NCI-H1092 treated with DMSO at 0.1 percent for 48 hours (cell line): ENCODE measurements around the gene RIN3.

ENCODE experiments used
- DNase-seq: peaks from one replicate; lab custom pipeline; 2025; lab: John Stamatoyannopoulos, UW

The RIN3 gene

DNA sequence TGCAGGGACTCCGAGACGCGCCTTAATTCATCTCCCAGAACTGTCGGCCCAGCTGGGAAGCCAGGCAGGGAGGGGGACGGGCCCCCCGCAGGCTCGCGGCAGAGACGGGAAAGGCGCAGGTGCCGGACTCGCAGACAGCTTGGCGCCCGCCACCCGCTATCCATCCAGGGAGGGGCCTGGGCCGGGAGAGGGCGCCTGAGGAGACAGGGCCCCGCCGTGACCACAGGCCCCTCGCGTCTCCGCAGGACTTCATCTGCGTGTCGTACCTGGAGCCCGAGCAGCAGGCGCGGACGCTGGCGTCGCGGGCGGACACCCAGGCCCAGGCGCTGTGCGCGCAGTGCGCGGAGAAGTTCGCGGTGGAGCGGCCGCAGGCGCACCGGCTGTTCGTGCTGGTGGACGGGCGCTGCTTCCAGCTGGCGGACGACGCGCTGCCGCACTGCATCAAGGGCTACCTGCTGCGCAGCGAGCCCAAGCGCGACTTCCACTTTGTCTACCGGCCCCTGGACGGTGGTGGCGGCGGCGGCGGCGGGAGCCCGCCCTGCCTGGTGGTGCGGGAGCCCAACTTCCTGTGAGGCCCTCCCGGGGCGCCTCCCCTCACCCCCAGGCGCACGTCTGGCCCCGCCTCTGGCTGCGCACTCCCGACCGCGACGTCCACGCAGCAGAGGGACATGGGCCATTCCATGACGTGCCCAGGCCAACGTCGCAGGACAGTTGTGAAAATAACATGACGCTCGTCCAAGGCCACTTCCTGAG lies 174.3 kb downstream of the RIN3 start:
- peak; percentile 65 for DNase-seq

DNA sequence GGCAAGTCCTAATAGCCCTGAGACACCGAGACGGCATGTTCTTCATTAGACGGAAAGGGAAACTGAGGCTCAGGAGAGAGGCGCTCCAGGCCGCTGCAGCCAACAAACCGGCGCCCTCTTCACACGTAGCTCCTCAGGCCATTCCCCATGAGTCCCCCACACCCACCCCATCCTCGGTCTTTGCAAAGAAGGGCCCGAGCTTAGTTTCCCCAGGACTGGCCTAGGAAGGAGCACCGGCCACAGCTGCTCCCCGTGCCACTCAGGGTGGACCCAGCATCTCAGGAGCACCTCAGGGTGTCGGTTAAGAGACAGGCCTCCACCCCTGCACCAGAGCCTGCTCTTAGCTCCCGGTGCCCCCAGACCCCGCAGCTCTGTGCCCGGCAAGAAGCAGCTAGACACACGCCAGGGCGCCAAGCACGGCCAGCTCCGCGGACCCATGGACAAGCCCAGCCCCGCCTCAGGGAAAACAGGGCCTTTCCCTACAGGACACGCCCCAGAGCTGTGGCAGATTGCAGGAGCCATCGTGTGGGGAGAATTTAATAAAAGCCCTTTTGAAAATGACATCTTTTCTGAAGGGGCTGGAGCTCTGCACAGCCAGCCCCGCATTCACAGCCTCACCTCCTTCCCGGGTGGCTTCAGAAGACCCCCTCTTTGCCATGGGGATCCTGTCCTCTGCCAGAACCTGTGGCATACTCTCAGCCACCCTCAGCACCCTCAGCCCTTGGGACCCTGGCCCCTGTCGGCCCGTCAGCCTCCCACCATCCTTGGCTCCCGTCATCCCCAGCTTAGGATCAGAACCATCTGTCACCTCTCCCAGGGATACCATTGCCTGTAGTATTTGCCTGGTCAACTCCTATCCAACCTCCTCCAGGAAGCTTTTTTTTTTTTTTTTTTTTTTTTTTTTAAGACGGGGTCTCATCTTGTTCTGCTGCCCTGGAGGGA lies 175.1 kb downstream of the RIN3 start:
- no peak for DNase-seq

DNA sequence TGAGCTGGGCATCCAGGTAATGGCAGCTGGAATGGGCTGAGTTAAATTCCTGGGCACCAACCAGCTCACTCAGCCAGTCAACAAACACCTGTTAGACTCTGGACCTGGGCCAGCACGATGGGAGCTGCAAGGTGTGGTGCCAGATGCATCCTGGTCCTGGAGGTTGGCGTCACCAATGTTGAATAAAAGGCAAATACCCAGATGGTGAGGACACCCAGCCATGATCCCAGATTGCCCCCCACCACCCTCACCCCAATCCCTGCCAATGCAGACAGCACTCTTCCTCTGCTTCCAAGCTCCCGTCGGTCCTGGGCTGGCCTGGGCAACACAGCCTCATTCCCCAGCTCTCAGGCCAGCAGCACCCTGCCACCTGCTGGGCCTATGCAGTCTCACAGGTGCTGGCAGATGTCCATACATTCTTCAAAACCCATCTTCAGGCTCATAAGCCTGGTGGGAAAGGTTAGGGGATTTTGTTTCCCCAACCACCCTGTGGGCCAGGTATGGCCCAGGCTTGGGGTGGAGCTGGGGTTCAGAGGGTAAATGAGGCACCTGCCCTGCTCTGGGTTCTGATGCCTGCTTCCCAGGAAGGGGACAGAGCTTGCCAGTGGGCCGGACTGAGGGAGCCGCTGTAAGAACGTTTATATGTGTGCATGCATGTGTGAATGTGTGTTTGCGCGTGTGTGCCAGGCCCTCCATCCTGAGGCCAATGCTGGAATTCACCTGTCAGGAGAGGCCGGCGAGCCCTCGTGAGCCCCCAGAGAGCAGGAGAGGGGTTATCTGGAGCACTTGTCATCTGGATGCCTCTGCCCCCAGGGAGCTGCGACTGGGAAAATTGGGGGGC lies 176.8 kb downstream of the RIN3 start:
- peak; percentile 81 for DNase-seq

DNA sequence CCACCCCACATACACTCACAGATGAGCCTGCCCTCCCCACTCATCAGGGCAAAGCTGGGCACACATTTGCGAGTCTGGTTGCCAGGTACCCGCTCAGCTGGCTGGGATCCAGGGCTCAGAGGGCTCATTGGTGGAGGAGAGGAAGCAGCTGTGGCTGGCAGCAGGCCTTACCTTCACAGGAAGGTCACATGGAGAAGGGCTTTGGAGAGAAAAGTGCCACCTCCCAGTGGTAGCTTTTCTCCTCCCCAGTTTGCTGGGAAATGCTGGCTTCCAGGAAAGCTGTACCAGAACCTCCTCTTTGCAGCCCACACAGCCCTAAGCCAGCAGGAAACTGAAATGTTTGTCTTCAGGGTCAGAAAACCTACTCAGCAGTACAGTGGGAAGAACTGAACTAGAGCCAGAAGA lies 179.2 kb downstream of the RIN3 start:
- DNase-seq, result peak; percentile 97

DNA sequence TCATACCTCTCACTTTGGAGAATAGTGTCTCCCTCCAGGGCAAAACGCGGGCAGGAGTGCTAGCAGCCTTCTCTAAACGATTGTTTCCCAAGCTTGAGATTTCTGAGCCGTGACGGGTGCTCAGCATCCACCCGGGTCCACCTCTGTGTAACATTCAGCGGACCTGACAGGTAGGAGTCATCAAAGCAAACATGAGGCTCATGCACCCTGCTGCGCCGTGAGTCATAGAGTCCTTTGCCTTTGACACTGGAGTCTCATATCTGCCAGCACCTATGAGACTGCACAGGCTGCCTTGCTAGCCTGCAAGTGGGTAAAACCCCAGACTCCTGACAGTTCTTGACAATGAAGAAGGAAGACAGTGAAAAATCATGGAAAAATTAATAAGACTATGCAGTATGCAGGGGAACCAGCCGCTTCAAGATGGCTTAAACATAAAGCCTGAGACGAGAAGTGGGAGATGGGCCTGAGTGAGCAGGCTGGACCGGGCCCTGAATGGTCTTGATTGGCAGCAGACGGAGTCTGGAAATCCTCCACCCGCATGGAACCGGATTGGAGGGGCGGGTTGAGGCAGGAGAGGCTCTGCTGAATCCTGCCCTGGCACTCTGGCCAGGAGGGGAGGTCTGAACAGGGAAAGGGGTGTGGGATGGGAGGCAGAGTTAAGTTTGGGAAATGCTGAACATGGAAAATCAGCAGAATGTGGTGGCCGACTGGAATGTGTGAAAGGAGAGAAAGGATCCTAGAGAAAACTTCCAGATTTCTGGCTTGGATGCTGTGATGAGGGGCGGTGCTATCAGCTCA lies 180.6 kb downstream of the RIN3 start:
- peak; percentile 55 for DNase-seq

DNA sequence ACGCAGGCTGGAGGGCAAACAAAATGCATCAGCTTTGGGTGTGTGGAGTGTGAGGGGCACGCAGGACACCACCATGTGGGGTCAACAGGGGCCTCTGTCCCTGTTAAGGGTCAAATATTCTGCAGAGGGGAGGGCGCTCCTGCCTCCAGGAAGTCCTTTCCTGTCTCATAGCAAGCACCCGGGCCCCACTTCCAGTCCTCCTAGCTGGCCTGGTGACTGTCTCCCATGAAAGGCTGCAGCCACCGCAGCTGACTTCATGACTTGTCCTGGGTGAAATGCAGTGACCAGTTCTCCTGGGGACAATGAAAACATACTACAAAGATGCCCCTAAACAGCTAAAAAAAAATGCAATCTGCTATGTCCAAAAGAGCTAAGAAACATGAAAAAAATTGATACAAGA lies 181.2 kb downstream of the RIN3 start:
- no peak for DNase-seq

DNA sequence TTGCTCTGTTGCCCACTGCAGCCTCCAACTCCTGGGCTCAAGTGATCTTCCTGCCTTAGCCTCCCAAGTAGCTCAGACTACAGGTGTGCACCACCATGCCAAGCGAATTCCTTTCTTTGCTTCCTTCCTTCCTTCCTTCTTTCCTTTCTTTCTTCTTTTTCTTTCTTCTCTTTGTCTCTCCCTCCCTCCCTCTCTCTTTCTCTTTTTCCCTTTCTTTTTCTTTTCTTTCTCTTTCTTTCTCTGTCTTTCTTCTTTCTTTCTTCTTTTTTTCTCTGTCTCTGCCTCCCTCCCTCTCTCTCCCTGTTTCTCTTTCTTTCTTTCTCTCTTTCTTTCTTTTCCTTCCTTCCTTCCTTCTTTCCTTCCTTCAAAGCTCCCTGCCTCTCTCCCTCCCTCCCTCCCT lies 182.0 kb downstream of the RIN3 start:
- DNase-seq, result no peak

DNA sequence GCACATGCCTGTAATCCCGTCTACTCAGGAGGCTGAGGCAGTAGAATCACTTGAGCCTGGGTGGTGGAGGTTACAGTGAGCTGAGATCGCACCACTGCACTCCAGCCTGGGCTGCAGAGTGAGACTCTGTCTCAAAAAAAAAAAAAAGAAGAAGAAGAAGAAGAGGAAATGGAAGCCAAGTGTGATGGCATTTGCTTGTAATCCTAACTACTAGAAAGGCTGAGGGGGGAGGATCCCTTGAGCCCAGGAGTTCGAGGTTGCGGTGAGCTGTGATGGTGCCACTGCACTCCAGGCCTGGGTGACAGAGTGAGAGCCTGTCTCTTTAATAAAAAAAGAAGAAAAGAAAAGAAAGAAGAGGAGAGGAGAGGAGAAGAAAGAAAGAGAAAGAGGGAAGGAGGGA lies 182.8 kb downstream of the RIN3 start:
- no peak for DNase-seq

DNA sequence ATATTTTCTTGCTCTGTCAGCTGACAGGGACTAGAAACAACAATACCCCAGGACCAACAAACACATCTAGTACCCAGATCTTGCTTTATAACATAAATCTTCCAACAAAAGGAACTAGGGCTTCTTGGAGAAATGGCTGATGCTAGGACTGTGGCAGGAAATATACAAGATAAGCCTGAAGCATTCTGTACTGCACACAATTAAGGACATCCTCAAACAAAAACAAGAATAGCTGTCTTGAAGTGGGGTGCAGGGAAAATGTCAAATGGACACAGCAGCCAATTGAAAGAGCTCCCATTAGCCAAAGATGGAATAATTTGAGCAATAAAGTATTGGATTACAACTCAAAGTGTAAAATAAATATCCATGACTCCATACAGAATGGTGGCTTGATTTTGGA lies 184.8 kb downstream of the RIN3 start:
- peak; percentile 54 for DNase-seq

DNA sequence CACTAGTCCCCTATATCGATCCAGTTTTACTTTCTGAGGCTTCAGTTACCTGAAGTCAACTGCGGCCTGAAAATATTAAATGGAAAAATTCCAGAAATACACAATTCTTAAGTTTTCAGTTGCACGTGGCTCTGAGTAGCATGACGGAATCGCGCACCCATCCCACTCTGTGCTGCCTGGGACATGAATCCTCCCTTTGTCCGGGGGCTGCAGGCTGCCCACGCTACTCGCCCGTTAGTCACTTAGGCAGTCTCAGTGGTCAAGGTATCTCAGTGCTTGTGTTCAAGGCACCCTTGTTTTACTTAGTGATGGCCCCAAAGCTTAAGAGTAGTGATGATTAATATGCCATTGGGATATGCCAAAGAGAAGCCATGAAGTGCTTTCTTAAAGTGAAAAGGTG lies 188.2 kb downstream of the RIN3 start:
- no peak for DNase-seq

DNA sequence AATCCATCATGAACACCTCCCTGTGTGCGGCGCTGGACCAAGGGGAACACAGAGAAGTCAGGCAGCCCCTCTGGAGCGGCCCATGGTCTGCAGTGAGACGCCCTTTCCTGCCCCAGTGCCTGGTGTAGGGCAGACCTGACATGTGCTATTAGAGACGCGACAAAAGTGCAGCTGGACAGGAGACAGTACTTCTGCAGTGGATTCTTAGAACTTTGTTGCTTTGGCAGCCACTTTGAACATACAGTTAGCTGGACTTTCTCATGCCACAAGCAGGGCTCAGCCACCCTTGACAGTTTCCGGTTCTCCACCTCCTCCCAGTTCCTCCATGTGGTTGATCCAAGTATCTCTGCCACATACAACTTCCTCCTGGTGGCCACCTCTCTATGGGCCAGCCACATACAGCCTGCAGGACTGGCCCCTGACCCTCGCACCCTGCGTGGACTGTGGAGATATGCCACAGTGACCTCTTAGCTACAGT lies 188.9 kb downstream of the RIN3 start:
- no peak for DNase-seq

DNA sequence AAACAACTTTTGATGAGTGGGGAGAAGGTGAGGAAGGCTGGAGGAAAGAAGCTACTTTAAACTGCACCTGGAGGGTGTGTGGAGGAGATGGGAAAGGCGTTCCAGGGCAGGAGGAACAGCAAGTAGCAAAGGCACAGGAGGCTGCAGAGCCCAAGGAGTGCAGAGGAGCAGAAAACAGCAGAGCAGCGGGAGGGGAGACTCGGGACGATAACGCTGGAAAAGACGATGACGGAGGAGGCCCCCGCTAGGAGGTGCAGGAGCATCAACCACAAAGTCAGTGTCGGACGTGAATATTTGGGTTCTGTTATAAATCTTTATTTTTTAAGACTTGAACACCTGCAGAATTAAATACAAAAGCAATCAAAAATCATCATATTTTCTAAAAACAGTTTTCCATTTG lies 189.9 kb downstream of the RIN3 start:
- DNase-seq, result no peak

DNA sequence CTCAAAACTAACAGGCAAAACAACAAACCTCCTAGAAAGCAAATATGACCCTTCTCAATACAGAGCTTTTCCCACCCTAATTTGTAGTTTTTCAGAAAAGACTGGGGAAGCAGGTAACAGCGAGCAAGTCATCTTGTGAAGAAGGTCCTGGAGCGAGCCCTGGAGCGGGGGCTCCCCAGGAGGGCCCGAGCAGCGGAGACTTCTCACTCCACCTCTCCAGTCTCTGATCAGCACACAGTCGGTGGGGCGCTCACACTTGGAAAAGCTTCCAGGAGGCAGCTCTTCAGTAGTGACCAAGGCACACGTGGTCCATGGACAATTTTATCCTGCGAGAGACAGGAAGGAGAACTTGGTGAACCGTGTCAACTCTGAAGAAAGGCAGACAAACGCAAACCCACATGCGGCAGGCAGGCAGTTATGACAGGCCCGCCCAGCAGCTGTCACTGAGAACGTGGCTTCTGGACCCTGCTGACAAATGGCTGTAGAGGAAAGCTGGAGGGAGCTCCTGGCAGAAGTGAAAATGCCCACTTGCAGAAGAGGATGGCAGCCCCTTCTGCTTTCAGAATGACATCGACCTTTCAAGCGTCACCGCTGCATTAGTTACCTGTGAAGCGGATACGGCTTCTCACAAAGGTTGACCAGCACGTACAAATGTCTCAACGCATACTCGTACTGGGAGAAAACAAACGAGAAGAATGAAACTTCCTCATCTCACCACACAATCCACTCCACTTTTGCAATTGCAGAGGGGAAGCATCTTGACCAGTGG lies 190.6 kb downstream of the RIN3 start:
- no peak for DNase-seq

DNA sequence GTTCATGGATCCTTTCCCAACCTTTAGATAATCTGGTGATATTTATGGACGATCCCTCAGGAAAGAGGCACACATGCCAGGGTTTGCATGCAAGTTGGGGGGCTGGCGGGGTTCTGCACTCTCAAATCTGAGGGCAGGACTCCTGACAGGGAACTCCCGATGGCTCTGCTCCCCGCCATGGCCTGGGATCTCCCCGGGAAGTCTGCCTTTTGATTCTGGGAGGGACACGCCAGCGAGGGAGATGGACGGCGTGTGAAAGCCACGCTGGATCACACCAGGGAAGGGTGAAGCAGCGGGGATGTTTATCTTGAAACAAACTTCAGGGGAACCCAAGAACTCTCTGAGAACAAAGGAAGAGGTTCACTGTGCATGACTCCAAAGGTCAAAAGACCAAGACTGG lies 191.2 kb downstream of the RIN3 start:
- no peak for DNase-seq

DNA sequence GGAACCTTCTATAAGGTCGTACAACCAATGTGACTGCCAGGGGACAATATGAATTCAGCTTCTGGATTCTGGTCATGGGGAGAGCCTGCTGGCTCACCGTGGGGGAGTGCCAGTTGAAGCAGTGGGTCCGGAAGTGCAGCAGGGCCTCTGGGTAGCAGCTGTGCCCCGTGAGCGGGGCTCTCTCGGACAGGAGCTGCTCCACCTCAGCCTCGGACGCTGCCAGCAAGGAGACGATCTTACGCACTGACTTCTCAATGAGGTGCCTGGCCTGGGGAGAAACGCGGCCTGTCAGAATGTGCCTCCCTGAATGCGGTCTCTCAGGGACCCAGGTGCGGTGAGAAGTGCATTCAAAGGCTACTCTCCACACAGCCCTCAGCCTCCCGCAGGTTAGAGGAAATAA lies 192.8 kb downstream of the RIN3 start:
- DNase-seq, result no peak

DNA sequence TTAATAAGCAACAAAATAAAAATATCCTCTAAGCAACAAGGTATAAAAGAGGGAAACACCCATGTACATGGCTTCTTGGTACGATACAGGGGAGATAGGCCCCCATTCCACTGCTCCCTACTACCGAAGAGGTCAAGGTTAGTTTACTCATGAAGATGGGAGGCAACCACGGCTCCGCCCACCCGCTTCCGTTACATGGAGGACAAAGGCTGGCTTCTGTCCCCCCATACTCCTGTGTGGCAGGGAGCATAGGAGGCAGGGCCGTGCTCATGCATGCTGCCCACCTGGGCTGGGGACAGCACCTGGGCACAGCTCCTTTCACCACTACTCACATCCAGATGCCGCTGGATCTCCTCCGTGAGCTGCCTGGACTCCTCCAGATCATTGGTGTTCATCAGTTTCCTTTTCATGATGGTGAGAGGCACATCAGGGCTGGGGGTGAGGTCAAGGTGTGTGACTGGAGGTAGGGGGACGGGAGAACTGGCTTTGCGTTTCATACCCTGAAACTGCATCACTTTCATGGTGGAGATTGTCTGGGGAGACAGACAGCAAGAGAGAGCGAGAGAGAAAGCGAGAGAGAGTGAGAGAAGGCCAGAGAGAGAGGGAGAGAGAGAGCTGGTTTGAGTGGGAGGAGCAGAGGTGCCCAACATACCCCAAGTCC lies 195.9 kb downstream of the RIN3 start:
- no peak for DNase-seq

DNA sequence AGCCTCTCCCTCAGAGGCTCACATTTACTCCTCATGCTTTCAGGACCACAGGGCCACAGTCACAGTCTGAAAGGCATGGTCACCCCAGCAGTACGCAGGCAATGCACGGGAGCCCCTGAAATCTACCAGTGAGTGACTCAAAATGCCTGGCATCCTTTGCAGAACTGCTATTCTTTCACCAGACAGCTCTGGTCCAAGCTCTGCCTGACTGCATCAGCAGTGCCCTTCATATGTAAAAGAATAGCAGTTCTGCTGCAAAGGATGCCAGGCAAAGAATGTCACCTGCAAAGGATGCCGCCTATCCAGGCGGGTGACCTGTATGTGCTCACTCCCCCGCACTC lies 196.4 kb downstream of the RIN3 start:
- no peak for DNase-seq

DNA sequence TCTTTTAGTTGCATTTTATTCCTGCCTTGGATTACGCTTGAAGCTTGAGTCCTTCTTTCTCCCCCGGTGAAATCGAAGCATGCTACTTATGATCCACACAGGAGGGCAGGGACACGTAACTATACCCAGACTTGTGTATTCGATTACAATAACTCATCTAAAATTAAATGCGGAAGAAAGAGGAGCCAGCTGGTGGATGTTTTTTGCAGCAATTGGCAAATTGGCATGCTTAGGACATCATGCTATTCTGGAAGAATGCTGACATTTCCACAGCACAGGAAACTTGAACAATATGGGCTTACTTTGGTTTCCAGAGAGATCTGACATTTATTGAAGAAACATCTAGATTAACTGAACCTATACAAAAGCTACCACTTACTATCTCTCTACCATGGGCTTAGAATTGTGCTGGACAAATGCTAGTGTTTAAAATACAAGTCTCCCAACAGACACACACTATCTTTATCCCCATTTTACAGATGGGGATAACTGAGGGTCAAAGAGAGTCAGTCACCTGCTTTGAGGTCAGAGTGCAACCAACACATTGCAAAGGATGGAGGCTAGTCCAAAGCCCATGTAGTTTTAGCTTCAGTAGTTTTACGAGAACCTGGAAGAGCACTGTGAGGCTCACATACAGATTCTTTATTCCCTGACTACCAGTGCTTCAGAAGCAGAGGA lies 198.5 kb downstream of the RIN3 start:
- no peak for DNase-seq

DNA sequence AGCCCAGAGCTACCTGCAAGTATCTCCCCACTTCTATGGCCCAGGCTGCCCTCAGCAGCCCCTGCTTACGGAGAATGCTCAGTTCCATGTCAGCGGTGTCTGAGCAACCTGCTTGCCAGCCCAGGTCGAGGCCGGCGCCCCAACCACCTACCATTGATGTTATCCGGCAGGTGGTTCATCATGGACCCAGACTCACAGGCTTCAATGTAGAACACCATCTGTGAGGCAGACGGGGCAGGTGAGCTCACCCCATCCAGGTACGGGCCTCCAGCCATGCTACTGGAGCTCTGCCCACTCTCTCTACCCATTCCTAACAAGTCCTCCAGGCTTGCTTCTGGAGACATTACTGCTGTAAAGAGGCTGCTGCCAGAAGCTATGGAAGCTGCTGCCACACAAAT lies 199.1 kb downstream of the RIN3 start:
- no peak for DNase-seq
